DMS79 treated with DMSO at 0.1 percent for 48 hours (cell line): ENCODE data around the gene ITIH3.

Experiments
- DNase-seq: peaks from one replicate; lab custom pipeline; 2025; lab: John Stamatoyannopoulos, UW

The ITIH3 gene

DNA sequence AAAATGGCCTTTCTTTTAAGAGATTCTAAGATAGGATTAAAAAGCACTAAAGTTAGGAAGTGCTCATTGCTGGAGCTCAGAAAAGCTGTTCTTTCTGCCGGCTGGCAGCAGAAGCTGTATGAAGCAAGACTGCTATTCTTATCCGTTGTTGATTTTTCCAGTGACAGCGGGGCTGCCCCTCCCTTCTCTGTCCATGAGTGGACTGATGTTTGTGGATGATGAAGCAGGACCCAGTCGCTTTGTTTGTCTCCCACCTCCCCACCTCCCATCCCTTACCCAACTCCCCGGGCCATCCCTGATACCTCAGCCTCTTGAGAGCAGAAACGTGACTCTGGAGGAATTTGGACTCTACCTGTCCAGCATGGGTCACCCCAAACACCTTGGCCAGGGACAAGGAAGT lies 50.6 kb downstream of the ITIH3 start:
- no peak for DNase-seq

DNA sequence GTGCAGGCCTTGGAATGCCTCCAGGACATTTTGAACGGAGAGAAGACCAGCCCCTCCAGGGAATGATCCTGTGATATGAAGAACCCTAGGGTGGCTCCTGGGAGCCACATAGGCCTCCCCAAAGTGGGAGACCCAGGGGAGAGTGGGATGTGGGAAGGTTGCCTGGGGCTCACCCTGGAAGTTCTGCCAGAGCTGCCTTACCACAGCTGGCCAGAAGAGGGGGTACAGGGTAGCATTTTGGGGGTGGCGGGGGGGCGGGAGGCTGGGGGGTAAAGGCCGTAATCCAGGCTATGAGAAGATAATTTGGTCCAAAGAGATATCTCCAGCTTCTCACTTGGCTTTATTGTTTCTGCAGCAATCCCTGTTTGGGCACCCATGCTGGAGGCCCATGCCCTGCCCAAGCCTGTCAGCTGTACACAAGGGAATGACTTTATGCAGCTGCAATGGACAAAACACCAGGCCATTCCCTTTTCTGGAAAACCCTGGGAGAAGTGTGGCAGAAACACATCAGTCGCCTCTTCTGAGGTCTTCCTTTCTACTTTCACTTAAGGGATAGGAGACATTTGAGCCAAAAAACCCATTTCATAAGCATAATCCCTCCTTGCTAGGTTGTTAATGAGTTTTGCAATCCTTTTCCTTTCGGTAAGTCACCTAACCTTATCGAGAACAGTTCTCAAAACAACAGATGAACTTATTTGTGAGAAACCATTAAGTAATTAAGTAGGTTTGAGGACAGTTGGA lies 51.3 kb downstream of the ITIH3 start:
- DNase-seq: no peak

DNA sequence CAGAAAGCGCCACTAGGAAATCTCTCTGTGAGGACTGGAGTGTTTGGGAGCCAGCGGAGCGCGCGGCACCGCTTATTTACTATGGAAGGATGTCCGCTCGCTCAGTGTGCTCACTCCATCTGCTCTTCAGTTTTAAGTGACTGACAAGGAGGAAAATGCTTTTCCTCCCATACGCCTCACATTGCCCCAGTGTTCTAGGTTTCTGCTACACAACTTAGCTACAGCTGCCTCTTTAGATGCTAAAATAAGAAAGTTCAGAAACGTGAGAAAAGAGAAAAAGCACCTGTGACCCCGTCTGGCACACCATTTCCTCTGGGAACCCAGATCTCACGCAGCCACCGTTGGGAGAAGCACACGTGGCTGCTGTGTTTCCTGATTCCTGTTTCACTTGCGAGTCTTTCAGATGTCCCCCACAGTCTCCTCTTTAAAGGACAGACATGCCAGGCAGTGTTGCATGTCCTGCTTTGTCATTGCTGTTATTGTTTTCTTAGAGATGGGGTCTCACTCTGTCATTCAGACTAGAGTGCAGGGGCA lies 51.9 kb downstream of the ITIH3 start:
- DNase-seq: peak; percentile 20

DNA sequence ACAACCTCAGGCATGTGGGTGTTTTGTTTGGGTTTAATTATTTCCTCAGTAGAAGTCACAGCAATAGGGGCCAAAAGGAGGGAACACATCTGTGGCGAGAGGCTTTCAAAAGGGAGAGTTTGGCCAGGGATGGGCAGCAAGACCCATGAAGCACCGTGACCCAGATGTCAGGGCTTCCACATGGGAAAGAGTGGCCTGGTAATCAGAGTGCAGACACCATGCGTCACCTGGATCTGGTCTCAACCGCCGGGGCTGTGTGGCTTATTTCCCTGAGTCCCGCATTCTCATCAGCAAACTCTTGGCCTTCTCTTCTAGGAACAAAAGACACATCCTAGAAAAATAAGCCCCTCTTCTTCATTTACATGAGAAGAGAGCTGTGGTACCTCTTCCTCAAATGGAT lies 52.6 kb downstream of the ITIH3 start:
- no peak for DNase-seq

DNA sequence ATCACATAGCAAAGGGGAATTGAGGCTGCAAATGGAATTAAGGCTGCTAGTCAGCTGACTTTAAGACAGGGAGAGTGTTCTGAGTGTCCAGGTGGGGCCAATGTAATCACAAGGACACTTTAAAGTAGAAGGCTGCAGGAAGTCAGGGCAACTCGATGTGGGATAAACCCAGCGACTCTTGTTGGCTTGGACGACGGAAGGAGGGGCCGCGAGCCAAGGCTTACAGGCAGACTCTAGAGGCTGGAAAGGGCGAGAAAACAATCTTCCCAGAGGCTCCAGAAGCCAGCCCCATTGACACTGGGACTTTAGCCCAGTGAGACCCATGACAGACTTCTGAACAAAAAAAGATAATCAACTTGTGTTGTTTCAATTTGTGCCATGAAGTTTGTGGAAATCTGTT lies 53.1 kb downstream of the ITIH3 start:
- DNase-seq: no peak

DNA sequence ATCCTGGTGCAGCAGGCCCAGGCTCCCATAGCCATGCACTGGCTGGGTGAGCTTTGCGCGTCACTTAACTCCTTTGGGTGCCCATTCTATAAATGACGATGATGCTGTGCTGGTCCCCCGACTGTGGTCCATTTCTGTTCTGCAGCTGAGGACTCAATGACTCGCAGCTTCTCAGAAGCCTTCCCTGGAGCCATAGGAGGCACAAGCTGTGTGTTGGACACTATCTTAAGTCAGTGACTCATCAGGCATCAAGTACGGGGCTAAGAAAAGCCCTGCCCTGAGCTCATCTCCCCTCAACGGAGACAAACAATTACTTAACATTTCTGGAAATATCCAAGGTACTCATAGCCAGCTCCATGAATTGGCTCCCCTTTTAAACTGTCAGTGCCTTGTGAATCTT lies 54.0 kb downstream of the ITIH3 start:
- no peak for DNase-seq

DNA sequence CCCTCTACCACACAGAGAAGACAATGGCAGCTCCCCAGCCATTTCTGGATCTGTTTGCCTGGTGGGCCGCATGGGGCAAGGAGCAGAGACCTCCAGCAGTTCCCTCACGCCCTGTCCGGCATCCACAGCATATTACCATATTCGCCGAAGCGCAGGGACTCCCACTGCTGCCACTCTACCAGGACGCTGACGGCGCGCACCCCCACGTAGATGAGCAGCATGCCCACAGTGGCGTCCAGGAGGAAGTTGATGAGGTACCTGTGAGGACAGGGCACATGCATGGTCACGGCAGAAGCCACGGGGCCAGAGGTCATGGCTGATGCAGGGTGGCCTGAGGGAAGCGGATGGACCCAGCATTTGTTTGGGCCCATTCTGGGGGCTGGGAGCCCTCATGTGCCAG lies 55.1 kb downstream of the ITIH3 start:
- DNase-seq: no peak

DNA sequence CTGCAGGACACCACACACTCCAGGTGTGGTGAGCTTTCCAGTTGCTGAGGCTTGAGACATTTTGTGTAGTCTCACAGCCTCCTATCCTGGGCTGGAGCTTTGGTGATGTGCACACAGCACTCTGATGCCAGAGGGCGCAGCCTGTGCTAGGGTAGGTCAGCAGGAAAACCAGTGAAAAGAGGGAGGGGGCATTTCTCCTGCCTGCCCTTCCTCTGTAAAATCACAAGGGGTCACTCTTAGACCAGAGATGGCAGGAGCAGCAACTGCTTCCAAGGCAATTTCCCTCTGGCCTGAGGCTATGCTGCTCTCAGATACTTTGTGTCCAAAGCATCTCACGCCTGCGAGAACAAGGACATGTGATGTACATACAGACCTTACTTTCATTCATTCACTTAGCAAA lies 56.8 kb downstream of the ITIH3 start:
- DNase-seq: peak; percentile 32

DNA sequence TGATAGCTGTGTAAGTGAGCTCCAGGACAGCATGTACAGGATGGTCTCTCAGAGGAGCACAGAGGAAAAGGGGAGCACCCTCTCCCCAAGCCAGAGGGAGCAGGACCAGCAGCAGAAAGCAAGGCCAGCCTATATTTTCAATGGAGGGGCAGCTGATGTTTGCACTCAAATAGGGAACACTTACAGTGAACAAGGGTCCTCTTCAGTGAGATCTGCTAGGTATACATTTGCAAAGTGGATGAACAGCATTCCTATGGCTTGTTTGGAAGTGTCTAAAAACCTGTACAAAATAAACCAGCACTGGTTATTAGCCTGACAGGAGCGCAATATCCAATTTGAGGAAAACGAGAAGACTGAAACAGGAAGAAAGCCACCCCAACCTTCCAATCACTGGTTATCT lies 57.8 kb downstream of the ITIH3 start:
- peak; percentile 8 for DNase-seq

DNA sequence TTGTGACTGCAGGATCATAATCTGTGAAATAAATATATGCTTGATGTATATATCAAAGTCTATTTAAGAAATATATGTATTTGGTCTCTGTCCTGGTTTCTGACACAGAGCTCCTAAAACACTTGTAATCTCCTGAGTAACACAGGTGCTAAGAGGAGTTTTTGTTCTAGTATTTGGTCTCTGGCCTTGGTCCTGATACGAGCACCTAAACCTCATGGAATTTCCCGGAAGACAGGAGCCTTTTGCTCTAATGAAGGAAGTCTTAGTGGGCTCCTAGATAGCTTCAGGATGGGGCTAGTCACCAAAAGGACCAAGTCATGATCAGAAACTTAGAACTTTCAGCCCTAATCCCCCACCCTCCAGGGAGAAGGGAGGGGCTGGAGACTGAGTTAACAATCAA lies 59.4 kb downstream of the ITIH3 start:
- no peak for DNase-seq

DNA sequence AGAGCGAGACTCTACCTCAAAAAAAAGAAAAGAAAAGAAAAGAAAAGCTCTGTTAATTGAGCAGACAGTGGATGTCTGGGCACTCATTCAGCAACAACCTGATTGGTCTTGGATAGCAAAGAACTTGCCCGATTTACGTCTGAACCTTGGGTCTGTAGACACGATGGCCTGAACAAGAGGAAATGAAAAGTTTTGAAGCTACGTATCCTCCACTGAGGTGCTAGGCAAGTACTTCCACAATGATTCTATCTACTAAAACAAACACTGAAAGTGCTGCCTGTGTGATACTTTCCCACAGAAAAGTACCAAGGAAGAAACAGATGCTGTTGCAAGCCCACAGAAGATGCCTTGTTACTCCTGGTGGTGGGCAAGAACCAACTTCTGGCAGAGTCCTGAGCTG lies 62.1 kb downstream of the ITIH3 start:
- DNase-seq: no peak

DNA sequence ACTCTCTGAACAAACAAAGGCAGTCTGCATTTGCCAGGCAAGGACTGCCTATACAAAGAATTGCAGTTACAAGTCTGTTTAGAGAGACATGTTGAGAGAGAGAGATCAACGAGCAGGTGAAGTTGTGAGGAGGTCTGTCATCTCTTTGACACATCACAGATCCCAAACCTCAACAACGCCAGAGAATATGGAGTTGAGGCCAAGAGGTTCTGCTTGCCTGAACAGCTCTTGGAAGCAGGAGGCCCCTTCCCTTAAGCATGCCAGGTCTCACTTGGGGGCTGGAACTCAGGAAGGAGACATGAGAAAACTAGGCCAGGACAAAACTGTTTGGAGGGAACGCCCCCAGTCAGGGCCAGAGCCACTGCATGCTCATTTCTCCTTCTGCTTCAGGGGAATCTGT lies 62.5 kb downstream of the ITIH3 start:
- DNase-seq: no peak

DNA sequence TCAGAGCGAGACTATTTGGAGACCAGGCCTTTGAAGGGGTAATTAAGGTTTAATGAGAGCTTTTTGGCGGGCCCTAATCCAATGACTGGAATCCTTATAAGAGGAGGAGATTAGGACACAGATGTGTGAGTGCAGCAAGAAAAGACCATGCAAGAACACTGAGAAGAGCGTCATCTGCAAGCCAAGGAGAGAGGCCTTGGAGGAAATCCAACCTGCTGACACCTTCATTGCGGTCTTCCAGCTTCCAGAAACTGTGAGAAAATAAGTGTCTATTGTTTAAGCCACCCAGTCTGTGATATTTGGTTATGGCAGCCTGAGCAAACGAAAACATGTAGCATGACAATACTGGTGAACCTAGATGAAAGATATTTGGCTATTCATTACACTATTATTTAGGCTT lies 63.3 kb downstream of the ITIH3 start:
- DNase-seq: no peak
